GM12872 (cell line): Measurements from ENCODE around the gene PCBP1.

Source experiments
- CTCF ChIP-seq: IDR thresholded peaks from 3 replicates; pipeline ENCODE4 v1.5.1; 2011; ENCODE audit warnings: low read depth, mild to moderate bottlenecking, low read length, moderate library complexity; ENCODE audit not compliant: insufficient read depth

PCBP1 gene

GRCh38 chr2:70094978-70095719 is 7.9 kb downstream of the PCBP1 start:
- no peak for TF ChIP-seq CTCF

GRCh38 chr2:70095720-70096670 is 8.7 kb downstream of the PCBP1 start:
- TF ChIP-seq CTCF, result no peak

GRCh38 chr2:70098032-70098431 is 10.8 kb downstream of the PCBP1 start:
- no peak for TF ChIP-seq CTCF

- TF ChIP-seq CTCF, result no peak
Measured at GRCh38 chr2:70099270-70099669, 12.0 kb downstream of the PCBP1 start.

GRCh38 chr2:70101174-70101573 is 13.9 kb downstream of the PCBP1 start:
- no peak for TF ChIP-seq CTCF

GRCh38 chr2:70103531-70104061 is 16.3 kb downstream of the PCBP1 start:
- no peak for TF ChIP-seq CTCF
